Measurements from ENCODE around the gene DNAJA3. TPM values are rescaled to one million over a fixed set of nuclear protein-coding genes. Genes with fewer than 3 reads are reported as not detected.

The DNAJA3 gene
- total RNA-seq (2021): 56.2 and 60.5 TPM in 2 replicates
- long read RNA-seq, transcript DNAJA3-202 (11 exons, 2,591 nt): major isoform, 483 of 681 reads
- long read RNA-seq, transcript DNAJA3-201 (12 exons, 2,763 nt): minor isoform, 140 of 681 reads
- long read RNA-seq, partial matches to known transcripts: 11 of 681 reads
- long read RNA-seq, other reads (novel, unspliced or antisense): 47 of 681 reads

- Mint-ChIP-seq H3K36me3 (ENCODE audit: insufficient read depth in 1 of 3, low read depth in 3 of 3) (peaks cover 12 to 16% (median 13%) of the 10 kb centered on the region in 3 experiments; a peak in 6 of 7 replicates), H3K27me3 (ENCODE audit: low read depth) (no peaks in the 10 kb centered on the region), H3K4me1 (peaks cover 15 to 21% of the 10 kb centered on the region in 2 experiments), H3K27ac (peak within 1 kb of the TSS; percentile 98 to 99 (median 99)), H3K4me3 (peak within 1 kb of the TSS; percentile 99), H3K9me3 (no peaks in the 10 kb centered on the region)
- H3K27me3 ChIP-seq (ENCODE audit: insufficient read depth, low read length): no peaks in the 10 kb centered on the region
- no peaks in the 10 kb centered on the region for H3K4me1 ChIP-seq (ENCODE audit: insufficient read depth, low read length)
- no peak within 1 kb of the TSS for H2BK20ac ChIP-seq (ENCODE audit: low read depth, low read length, poor library complexity, severe bottlenecking)
- peak within 1 kb of the TSS; percentile 35 for H2AFZ ChIP-seq (ENCODE audit: low read length)
- peak within 1 kb of the TSS; percentile 2 for H3K56ac ChIP-seq (ENCODE audit: insufficient read length, low read depth, low read length)
- no peak within 1 kb of the TSS for H2BK15ac ChIP-seq (ENCODE audit: low read depth, low read length)
- H2AK5ac ChIP-seq (ENCODE audit: insufficient read length, low read length): no peak within 1 kb of the TSS
- TF ChIP-seq, protein P1, sequence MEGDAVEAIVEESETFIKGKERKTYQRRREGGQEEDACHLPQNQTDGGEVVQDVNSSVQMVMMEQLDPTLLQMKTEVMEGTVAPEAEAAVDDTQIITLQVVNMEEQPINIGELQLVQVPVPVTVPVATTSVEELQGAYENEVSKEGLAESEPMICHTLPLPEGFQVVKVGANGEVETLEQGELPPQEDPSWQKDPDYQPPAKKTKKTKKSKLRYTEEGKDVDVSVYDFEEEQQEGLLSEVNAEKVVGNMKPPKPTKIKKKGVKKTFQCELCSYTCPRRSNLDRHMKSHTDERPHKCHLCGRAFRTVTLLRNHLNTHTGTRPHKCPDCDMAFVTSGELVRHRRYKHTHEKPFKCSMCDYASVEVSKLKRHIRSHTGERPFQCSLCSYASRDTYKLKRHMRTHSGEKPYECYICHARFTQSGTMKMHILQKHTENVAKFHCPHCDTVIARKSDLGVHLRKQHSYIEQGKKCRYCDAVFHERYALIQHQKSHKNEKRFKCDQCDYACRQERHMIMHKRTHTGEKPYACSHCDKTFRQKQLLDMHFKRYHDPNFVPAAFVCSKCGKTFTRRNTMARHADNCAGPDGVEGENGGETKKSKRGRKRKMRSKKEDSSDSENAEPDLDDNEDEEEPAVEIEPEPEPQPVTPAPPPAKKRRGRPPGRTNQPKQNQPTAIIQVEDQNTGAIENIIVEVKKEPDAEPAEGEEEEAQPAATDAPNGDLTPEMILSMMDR (conservative IDR thresholded peaks at IDR 0.05): no peak
- H4K5ac ChIP-seq (ENCODE audit: insufficient read length, low read depth, low read length): no peak within 1 kb of the TSS
- H3K18ac ChIP-seq (ENCODE audit: insufficient read length, low read depth, low read length): peak within 1 kb of the TSS; percentile 83
- no peak within 1 kb of the TSS for H4K91ac ChIP-seq (ENCODE audit: insufficient read length, low read depth, low read length)
- no peaks in the 10 kb centered on the region for H4K20me1 ChIP-seq (ENCODE audit: control insufficient read depth, insufficient read depth, insufficient read length)
- peaks cover 7% of the 10 kb centered on the region for H3K23me2 ChIP-seq (ENCODE audit: insufficient read length, low read depth, low read length, poor library complexity, severe bottlenecking)
- no peak within 1 kb of the TSS for H2BK5ac ChIP-seq (ENCODE audit: insufficient read length, low read length)
- H3K4ac ChIP-seq (ENCODE audit: low read depth, low read length): no peak within 1 kb of the TSS
- H4K8ac ChIP-seq (replicated peaks; ENCODE audit: insufficient read length, low read depth, low read length): no peak within 1 kb of the TSS
- no peaks in the 10 kb centered on the region for H3K9me3 ChIP-seq (ENCODE audit: control insufficient read depth, low read depth, low read length)
- no peak within 1 kb of the TSS for H2BK120ac ChIP-seq (ENCODE audit: low read depth, low read length, poor library complexity, severe bottlenecking)
- DNase-seq: peak; percentile 91
- peak within 1 kb of the TSS; percentile 84 for H3K14ac ChIP-seq (ENCODE audit: insufficient read depth, low read length)
- H3K27ac ChIP-seq (ENCODE audit: insufficient read length, low read depth, low read length): peak within 1 kb of the TSS; percentile 35
- H3K4me2 ChIP-seq (ENCODE audit: insufficient read depth, insufficient read length, low read length): peak within 1 kb of the TSS; percentile 99
- no peaks in the 10 kb centered on the region for H3K79me1 ChIP-seq (ENCODE audit: insufficient read depth, low read depth, low read length, poor library complexity, severe bottlenecking)
- H2BK12ac ChIP-seq (ENCODE audit: insufficient read length, low read depth, low read length): no peak within 1 kb of the TSS
- peaks cover 12% of the 10 kb centered on the region; the same call in 1 of the 2 replicates for H3K79me2 ChIP-seq (ENCODE audit: insufficient read depth, low read length)
- H3K23ac ChIP-seq (ENCODE audit: insufficient read length, low read depth, low read length): no peak within 1 kb of the TSS
- H3T11ph ChIP-seq (ENCODE audit: low read length): no peak within 1 kb of the TSS
- peak within 1 kb of the TSS; percentile 89 for H3K9ac ChIP-seq (ENCODE audit: extremely low read depth, insufficient read length, low read length)
- WGBS (ENCODE audit: extremely low coverage, insufficient read length, low lambda C conversion rate): no CpG with 5 or more reads among the region's 68 CpGs
These were observed at the start of gene DNAJA3 for GRCh38 chr16:4425378-4426020. TSS of gene DNAJA3 (plus strand) at chr16:4425868. CDS start at chr16:4425882, 14 bp downstream.

Data from H9 (cell line).